RWPE2 (cell line): ENCODE data around the gene TNNT1.

Source experiments
- ATAC-seq: fragments of 200-7000 bp; cut with Tn5 transposase; 3 replicates; pipeline ENCODE4 v1.9.1; 2021; ENCODE audit warnings: low read depth
- DNase-seq: peaks from one replicate; pipeline ENCODE4 v3.0.0-alpha.2; 2020; ENCODE audit warnings: low spot score
- H3K27ac ChIP-seq: fragments of 450-650 bp; 2 replicates; pipeline ENCODE4 v1.5.1; 2017; ENCODE audit warnings: mild to moderate bottlenecking; ENCODE audit not compliant: poor library complexity, severe bottlenecking
- H3K27me3 ChIP-seq: fragments of 250-450 bp; sonication (Bioruptor Pico); 2 replicates; pipeline ENCODE4 v1.5.1; 2021; ENCODE audit warnings: mild to moderate bottlenecking, moderate library complexity; ENCODE audit not compliant: insufficient read depth, poor library complexity, severe bottlenecking
- H3K36me3 ChIP-seq: fragments of 250-450 bp; sonication (Bioruptor Pico); 2 replicates; pipeline ENCODE4 v1.5.1; 2020; ENCODE audit warnings: low read depth, mild to moderate bottlenecking, moderate library complexity
- H3K4me1 ChIP-seq: fragments of 250-450 bp; sonication (Bioruptor Pico); 2 replicates; pipeline ENCODE4 v1.5.1; 2021; ENCODE audit warnings: mild to moderate bottlenecking, moderate library complexity; ENCODE audit not compliant: insufficient read depth, poor library complexity, severe bottlenecking
- H3K4me3 ChIP-seq: fragments of 250-450 bp; sonication (Bioruptor Pico); 2 replicates; pipeline ENCODE4 v1.5.1; 2021; ENCODE audit warnings: mild to moderate bottlenecking, moderate library complexity; ENCODE audit not compliant: severe bottlenecking
- H3K9me3 ChIP-seq: fragments of 250-450 bp; sonication (Bioruptor Pico); 2 replicates; pipeline ENCODE4 v1.5.1; 2021; ENCODE audit warnings: mild to moderate bottlenecking, moderate library complexity; ENCODE audit not compliant: severe bottlenecking
- TF ChIP-seq, protein P1 (sequence below): fragments of 450-650 bp; IDR thresholded peaks from one replicate; pipeline ENCODE4 v1.5.1; 2017; ENCODE audit warnings: mild to moderate bottlenecking, moderate library complexity; ENCODE audit not compliant: poor library complexity, severe bottlenecking

Gene TNNT1

DNA sequence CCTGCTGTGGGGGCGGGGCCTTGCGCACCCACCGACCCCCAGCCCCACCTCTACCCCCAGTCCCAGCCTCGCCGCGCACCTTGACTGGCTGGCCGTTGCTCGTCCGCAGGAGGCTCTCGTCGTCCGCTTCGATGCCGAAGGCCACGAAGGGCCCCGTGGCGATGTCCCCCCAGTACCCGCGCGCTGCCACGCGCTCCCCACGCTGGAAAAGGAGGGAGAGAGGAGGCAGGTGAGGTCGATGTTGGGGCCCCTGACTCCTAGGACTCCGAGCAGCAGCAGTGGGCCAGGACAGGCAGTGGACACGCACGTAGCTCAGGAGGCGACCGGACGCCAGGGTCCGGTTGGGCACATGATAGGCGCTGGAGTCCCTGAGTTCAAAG is 12.0 kb upstream of the TNNT1 start:
- H3K4me1 ChIP-seq = peaks cover 18% of the 10 kb centered on the region
- TF ChIP-seq, protein P1, sequence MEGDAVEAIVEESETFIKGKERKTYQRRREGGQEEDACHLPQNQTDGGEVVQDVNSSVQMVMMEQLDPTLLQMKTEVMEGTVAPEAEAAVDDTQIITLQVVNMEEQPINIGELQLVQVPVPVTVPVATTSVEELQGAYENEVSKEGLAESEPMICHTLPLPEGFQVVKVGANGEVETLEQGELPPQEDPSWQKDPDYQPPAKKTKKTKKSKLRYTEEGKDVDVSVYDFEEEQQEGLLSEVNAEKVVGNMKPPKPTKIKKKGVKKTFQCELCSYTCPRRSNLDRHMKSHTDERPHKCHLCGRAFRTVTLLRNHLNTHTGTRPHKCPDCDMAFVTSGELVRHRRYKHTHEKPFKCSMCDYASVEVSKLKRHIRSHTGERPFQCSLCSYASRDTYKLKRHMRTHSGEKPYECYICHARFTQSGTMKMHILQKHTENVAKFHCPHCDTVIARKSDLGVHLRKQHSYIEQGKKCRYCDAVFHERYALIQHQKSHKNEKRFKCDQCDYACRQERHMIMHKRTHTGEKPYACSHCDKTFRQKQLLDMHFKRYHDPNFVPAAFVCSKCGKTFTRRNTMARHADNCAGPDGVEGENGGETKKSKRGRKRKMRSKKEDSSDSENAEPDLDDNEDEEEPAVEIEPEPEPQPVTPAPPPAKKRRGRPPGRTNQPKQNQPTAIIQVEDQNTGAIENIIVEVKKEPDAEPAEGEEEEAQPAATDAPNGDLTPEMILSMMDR = no peak
- H3K36me3 ChIP-seq = no peaks in the 10 kb centered on the region
- no peaks in the 10 kb centered on the region for H3K27me3 ChIP-seq
- ATAC-seq (no peak), DNase-seq (no peak)
- H3K9me3 ChIP-seq = no peaks in the 10 kb centered on the region
- no peak overlapping the region for H3K4me3 ChIP-seq
- no peak overlapping the region for H3K27ac ChIP-seq

GRCh38 chr19:55160128-55160985 is 11.4 kb upstream of the TNNT1 start:
- Histone ChIP-seq H3K4me3 (no peak overlapping the region), H3K27ac (peak overlapping the region; percentile 67), H3K9me3 (no peaks in the 10 kb centered on the region), H3K4me1 (peaks cover 18% of the 10 kb centered on the region), H3K27me3 (no peaks in the 10 kb centered on the region), H3K36me3 (no peaks in the 10 kb centered on the region)
- DNase-seq = peak; percentile 94
- TF ChIP-seq, protein P1 = peak; percentile 98
- peak; percentile 64 for ATAC-seq

- TF ChIP-seq, protein P1 = no peak
- DNase-seq = no peak
- H3K4me3 ChIP-seq = no peak overlapping the region
Observed at GRCh38 chr19:55158848-55159749, 10.1 kb upstream of the TNNT1 start.

DNA sequence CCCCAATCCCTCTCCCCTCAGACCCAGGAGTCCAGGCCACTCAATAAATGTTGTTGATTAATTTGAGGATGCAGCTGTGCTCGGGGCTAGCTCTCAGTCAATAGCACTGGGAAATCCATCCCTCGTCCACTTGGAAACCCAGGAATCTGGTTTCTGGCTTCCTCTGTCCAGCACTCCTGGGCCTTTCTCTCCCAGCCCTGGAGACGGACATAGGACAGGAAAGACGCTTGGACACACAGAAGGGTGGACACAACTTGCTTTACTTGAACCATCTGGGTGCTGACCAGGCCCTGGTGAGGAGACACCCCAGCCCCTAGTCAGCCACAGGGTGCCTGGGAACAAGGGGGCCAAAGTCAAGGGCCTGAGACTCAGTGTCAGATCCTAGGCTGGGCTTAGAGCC is 9.4 kb upstream of the TNNT1 start:
- H3K9me3 ChIP-seq = no peaks in the 10 kb centered on the region
- H3K36me3 ChIP-seq = no peaks in the 10 kb centered on the region
- H3K27me3 ChIP-seq = no peaks in the 10 kb centered on the region
- H3K27ac ChIP-seq = peak overlapping the region; percentile 67
- H3K4me1 ChIP-seq = peaks cover 18% of the 10 kb centered on the region
- TF ChIP-seq, protein P1 = no peak
- ATAC-seq = no peak
- DNase-seq = no peak
- H3K4me3 ChIP-seq = no peak overlapping the region

More at GRCh38 chr19:55158848-55159749, 10.1 kb upstream of the TNNT1 start:
- Histone ChIP-seq H3K27ac (peak overlapping the region; percentile 67), H3K36me3 (no peaks in the 10 kb centered on the region), H3K9me3 (no peaks in the 10 kb centered on the region), H3K4me1 (peaks cover 18% of the 10 kb centered on the region), H3K27me3 (no peaks in the 10 kb centered on the region)
- peak; percentile 55 for ATAC-seq
